Chondrocyte (in vitro differentiated cells): Measurements from ENCODE around the gene SLC25A10. TPM values are rescaled to one million over a fixed set of nuclear protein-coding genes. Genes with fewer than 3 reads are reported as not detected.

Experiments used
- DNase-seq: peaks from one replicate; pipeline ENCODE4 v3.0.0; 2021; ENCODE audit warnings: mixed read lengths, low spot score
- H3K27ac Mint-ChIP-seq: one replicate; pipeline ENCODE4 v1.8.0; 2021; ENCODE audit warnings: mild to moderate bottlenecking, moderate library complexity, mixed read lengths; ENCODE audit not compliant: unreplicated experiment
- H3K27me3 Mint-ChIP-seq: 2 replicates; pipeline ENCODE4 v1.8.0; 2021; ENCODE audit warnings: low read depth, mixed read lengths
- H3K36me3 Mint-ChIP-seq: 2 replicates; pipeline ENCODE4 v1.8.0; 2021; ENCODE audit warnings: low read depth, mixed read lengths
- H3K4me1 Mint-ChIP-seq: 2 replicates; pipeline ENCODE4 v1.8.0; 2021; ENCODE audit warnings: low read depth, mild to moderate bottlenecking, mixed read lengths
- H3K4me3 Mint-ChIP-seq: one replicate; pipeline ENCODE4 v1.8.0; 2021; ENCODE audit warnings: mild to moderate bottlenecking, moderate library complexity, mixed read lengths; ENCODE audit not compliant: unreplicated experiment
- H3K9me3 Mint-ChIP-seq: 2 replicates; pipeline ENCODE4 v1.8.0; 2021; ENCODE audit warnings: low read depth, mixed read lengths
- CTCF ChIP-seq: fragments of 200-600 bp; sonication (generic); IDR thresholded peaks from 2 replicates; pipeline ENCODE4 v1.5.0; 2021; ENCODE audit warnings: antibody characterized with exemption, mild to moderate bottlenecking, moderate library complexity
- total RNA-seq: library from RNA; stranded (reverse); gene quantifications from 3 replicates; pipeline ENCODE4 v1.2.1, GENCODE V29; 2021

Gene SLC25A10
- total RNA-seq, 1 donor from 2014 or later, result 5.7 TPM

- TF ChIP-seq CTCF, result no peak
- peak overlapping the region; percentile 84 for H3K4me3 Mint-ChIP-seq
- H3K4me1 Mint-ChIP-seq, result peaks cover 33% of the 10 kb centered on the region
- H3K36me3 Mint-ChIP-seq, result peaks cover 10% of the 10 kb centered on the region
- H3K27me3 Mint-ChIP-seq, result no peaks in the 10 kb centered on the region
- no peaks in the 10 kb centered on the region for H3K9me3 Mint-ChIP-seq
- peak overlapping the region; percentile 80 for H3K27ac Mint-ChIP-seq
- DNase-seq, result no peak
Measured at GRCh38 chr17:81683208-81683583, 28.9 kb upstream of the SLC25A10 start.

GRCh38 chr17:81683584-81684441 is 28.3 kb upstream of the SLC25A10 start, which contains the start of the genes ARL16 and HGS:
ARL16 (minus strand) TSS chr17:81683797; CDS start chr17:81683753, 44 bp downstream.
HGS (plus strand) TSS chr17:81684011; CDS start chr17:81684067, 56 bp downstream.
- Mint-ChIP-seq H3K9me3 (no peaks in the 10 kb centered on the region), H3K4me3 (peak within 1 kb of the TSS; percentile 89), H3K36me3 (peaks cover 10% of the 10 kb centered on the region), H3K4me1 (peaks cover 33% of the 10 kb centered on the region), H3K27ac (peak within 1 kb of the TSS; percentile 96), H3K27me3 (no peaks in the 10 kb centered on the region)
- DNase-seq, result peak; percentile 99
- TF ChIP-seq CTCF, result no peak

GRCh38 chr17:81684442-81684911 is 27.6 kb upstream of the SLC25A10 start:
- Mint-ChIP-seq H3K27me3 (no peaks in the 10 kb centered on the region), H3K9me3 (no peaks in the 10 kb centered on the region), H3K4me3 (peak overlapping the region; percentile 89), H3K36me3 (peaks cover 13% of the 10 kb centered on the region), H3K4me1 (peaks cover 33% of the 10 kb centered on the region), H3K27ac (peak overlapping the region; percentile 96)
- TF ChIP-seq CTCF, result no peak
- DNase-seq, result no peak

GRCh38 chr17:81685108-81685507 is 27.0 kb upstream of the SLC25A10 start:
- Mint-ChIP-seq H3K27ac (peak overlapping the region; percentile 96), H3K36me3 (peaks cover 15% of the 10 kb centered on the region), H3K4me3 (peak overlapping the region; percentile 89), H3K4me1 (peaks cover 33% of the 10 kb centered on the region), H3K9me3 (no peaks in the 10 kb centered on the region), H3K27me3 (no peaks in the 10 kb centered on the region)
- no peak for DNase-seq
- TF ChIP-seq CTCF, result no peak

- no peak for DNase-seq
- H3K4me1 Mint-ChIP-seq, result peaks cover 30% of the 10 kb centered on the region
- H3K27ac Mint-ChIP-seq, result no peak overlapping the region
- peaks cover 18% of the 10 kb centered on the region for H3K36me3 Mint-ChIP-seq
- H3K9me3 Mint-ChIP-seq, result no peaks in the 10 kb centered on the region
- no peak overlapping the region for H3K4me3 Mint-ChIP-seq
- H3K27me3 Mint-ChIP-seq, result no peaks in the 10 kb centered on the region
- TF ChIP-seq CTCF, result no peak
Measured at GRCh38 chr17:81686614-81687013, 25.5 kb upstream of the SLC25A10 start.
